Skeletal muscle tissue (tissue), 4 donors: ENCODE results near the gene DMD. TPM values are rescaled to one million over a fixed set of nuclear protein-coding genes. Genes with fewer than 3 reads are reported as not detected.
"Not testable (repeated sequence)": the region's sequence is repeated elsewhere in the genome, so short reads cannot be mapped to it uniquely, and the experiment has no call there.

Experiments used
- H3K27ac ChIP-seq: one replicate; pipeline ENCODE4 v1.7.0; 2013; ENCODE audit warnings: mild to moderate bottlenecking, low read depth, low read length, inconsistent platforms
- H3K27me3 ChIP-seq, 3 donors: one replicate each; pipeline ENCODE4 v1.7.0; 2013; ENCODE audit warnings: low read length in 3 of 3; ENCODE audit not compliant: control insufficient read depth in 3 of 3, insufficient read depth in 3 of 3
- H3K36me3 ChIP-seq, 3 donors: one replicate each; pipeline ENCODE4 v1.7.0; 2013; ENCODE audit warnings: low read length in 3 of 3; ENCODE audit not compliant: control insufficient read depth in 3 of 3, insufficient read depth in 3 of 3
- H3K4me1 ChIP-seq, 3 donors: one replicate each; pipeline ENCODE4 v1.7.0; 2013; ENCODE audit warnings: low read length in 3 of 3, mild to moderate bottlenecking in 3 of 3; ENCODE audit not compliant: control insufficient read depth in 3 of 3, insufficient read depth in 3 of 3
- H3K4me3 ChIP-seq, 3 donors: one replicate each; pipeline ENCODE4 v1.7.0; 2013; ENCODE audit warnings: low read length in 3 of 3
- H3K9ac ChIP-seq, 3 donors: one replicate each; pipeline ENCODE4 v1.7.0; 2013; ENCODE audit warnings: low read length in 3 of 3, mild to moderate bottlenecking in 3 of 3, moderate library complexity in 2 of 3, low read depth in 1 of 3
- H3K9me3 ChIP-seq, 3 donors: one replicate each; pipeline ENCODE4 v1.7.0; 2013; ENCODE audit warnings: low read length in 3 of 3; ENCODE audit not compliant: control insufficient read depth in 3 of 3
- total RNA-seq: library from RNA; depleted of rRNA; stranded (reverse); fragments of >200 nt; gene quantifications from one replicate; pipeline ENCODE4 v1.2.3, GENCODE V29; 2014
- donor health status: Osteomylitis.

DMD gene
- total RNA-seq, 1 donor from 2014 or later: 190 TPM

DNA sequence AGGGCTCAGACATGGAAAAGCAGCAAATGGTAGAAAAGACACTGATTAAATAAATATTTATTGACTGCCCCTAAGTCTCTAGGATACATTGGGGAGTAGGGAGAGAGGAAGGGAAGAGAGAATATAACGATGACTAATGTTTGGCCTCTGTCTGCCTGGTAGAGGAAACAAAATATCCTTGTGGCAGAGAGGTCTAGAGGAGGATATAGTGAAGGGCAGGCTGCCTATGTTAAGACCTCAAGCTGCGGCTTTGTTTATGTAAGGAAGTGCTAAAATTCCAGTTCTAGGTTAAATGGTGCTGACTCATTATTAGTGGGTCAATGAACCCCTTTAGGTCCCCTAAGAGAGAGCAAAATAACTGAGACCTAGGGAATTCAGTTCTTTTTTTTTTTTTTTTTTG is 1712.2 kb downstream of the DMD start:
- Histone ChIP-seq H3K4me3 (no peak overlapping the region), H3K36me3 (no peaks in the 10 kb centered on the region), H3K27me3 (no peaks in the 10 kb centered on the region), H3K9me3 (no peaks in the 10 kb centered on the region), H3K27ac (no peak overlapping the region), H3K4me1 (peaks cover 0 to 7% (median 0%) of the 10 kb centered on the region in 3 donors), H3K9ac (no peak overlapping the region)

DNA sequence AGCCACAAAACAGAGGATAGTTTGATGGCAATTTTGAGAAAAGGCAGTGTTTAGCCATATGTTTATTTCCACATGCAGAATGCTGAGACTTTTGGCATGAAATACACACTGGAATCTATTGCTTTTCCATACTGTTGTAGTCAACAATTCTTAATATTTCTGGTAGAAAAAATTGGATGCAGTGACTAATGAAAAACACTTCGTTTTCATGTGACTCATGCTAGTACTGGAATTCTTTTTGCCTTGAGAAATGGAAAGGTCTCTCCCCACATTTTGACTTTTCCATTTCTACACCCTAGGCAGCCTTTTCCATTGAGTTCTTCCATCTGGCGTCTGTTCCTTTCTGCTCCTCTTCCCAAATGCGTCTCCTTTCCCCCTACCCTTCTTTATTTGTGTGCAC is 1714.3 kb downstream of the DMD start:
- Histone ChIP-seq H3K4me3 (no peak overlapping the region), H3K9ac (no peak overlapping the region), H3K9me3 (no peaks in the 10 kb centered on the region), H3K27ac (no peak overlapping the region), H3K4me1 (peaks cover 0 to 7% (median 0%) of the 10 kb centered on the region in 3 donors), H3K36me3 (no peaks in the 10 kb centered on the region), H3K27me3 (no peaks in the 10 kb centered on the region)

DNA sequence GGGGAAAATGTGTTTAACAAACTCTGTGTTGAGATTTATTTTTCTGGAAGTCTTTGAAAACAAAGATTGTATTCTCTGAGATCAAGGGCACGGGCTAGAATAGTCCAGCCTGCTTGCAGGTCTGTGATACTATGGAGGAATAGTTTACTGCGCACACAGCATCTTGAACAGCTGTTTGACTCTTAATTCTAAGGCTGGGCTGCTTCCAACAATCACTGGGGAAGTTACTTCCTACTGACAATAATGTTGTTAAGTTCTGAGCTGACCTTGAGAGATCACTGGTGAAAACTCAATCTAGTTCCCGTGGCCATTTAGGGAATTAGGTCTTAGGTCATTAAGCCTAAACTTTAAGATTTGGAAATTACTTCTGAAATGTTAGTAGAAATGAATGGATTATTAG is 1723.4 kb downstream of the DMD start:
- H3K27ac ChIP-seq: no peak overlapping the region

GRCh38 chrX:31483336-31483735 is 1728.0 kb downstream of the DMD start:
- Histone ChIP-seq H3K9me3 (no peaks in the 10 kb centered on the region), H3K36me3 (no peaks in the 10 kb centered on the region), H3K4me3 (no peak overlapping the region), H3K9ac (no peak overlapping the region), H3K4me1 (no peaks in the 10 kb centered on the region), H3K27me3 (no peaks in the 10 kb centered on the region), H3K27ac (no peak overlapping the region)

More for the DNA sequence above, 1723.4 kb downstream of the DMD start:
- Histone ChIP-seq H3K9ac (no peak overlapping the region), H3K4me3 (no peak overlapping the region), H3K36me3 (no peaks in the 10 kb centered on the region), H3K9me3 (no peaks in the 10 kb centered on the region), H3K27me3 (no peaks in the 10 kb centered on the region), H3K4me1 (no peaks in the 10 kb centered on the region)

GRCh38 chrX:31480696-31481095 is 1730.7 kb downstream of the DMD start:
- Histone ChIP-seq H3K4me3 (no peak overlapping the region), H3K4me1 (no peaks in the 10 kb centered on the region), H3K27ac (no peak overlapping the region), H3K9ac (no peak overlapping the region), H3K27me3 (no peaks in the 10 kb centered on the region), H3K36me3 (no peaks in the 10 kb centered on the region), H3K9me3 (no peaks in the 10 kb centered on the region)

GRCh38 chrX:31471229-31471628 is 1740.1 kb downstream of the DMD start:
- Histone ChIP-seq H3K4me1 (no peaks in the 10 kb centered on the region), H3K4me3 (no peak overlapping the region), H3K27ac (no peak overlapping the region), H3K27me3 (no peaks in the 10 kb centered on the region), H3K9me3 (no peaks in the 10 kb centered on the region), H3K36me3 (no peaks in the 10 kb centered on the region), H3K9ac (no peak overlapping the region)

GRCh38 chrX:31470753-31471152 is 1740.6 kb downstream of the DMD start:
- H3K9me3 ChIP-seq, H3K27me3 ChIP-seq, H3K4me3 ChIP-seq, H3K4me1 ChIP-seq, H3K9ac ChIP-seq, H3K27ac ChIP-seq, H3K36me3 ChIP-seq: not testable (repeated sequence)

DNA sequence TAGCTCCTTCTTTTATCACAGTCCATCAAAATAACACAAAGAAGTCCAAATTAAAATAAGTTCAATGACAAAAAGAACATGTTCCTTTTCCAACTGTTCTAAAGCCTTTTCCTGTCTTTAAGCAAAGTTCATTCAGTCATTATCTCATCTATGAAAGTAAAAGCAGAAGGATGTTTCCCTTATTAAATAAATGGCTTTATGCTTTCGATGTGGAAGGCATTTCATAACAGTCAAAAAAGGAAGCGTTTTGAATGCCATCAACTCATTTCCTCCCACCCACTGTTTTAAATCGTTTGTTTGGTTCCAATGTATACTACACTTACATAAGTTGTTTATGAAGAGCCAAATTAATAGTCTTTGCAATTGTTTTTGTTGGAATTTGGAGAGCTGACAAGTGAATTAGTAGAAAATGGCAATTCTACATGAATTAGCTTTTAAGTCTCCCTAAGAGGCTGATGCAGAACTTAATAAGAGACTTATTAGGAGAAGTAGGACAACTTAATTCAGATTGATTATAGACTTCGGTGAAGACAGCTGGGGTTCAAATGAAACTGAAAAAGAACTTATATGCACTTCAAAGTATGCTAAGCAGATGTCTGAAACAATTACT is 1746.9 kb downstream of the DMD start:
- Histone ChIP-seq H3K9ac (no peak overlapping the region), H3K27ac (no peak overlapping the region), H3K9me3 (no peaks in the 10 kb centered on the region), H3K36me3 (no peaks in the 10 kb centered on the region), H3K27me3 (no peaks in the 10 kb centered on the region), H3K4me1 (no peaks in the 10 kb centered on the region), H3K4me3 (no peak overlapping the region)

- Histone ChIP-seq H3K4me3 (no peak overlapping the region), H3K27ac (no peak overlapping the region), H3K9me3 (no peaks in the 10 kb centered on the region), H3K9ac (no peak overlapping the region), H3K36me3 (no peaks in the 10 kb centered on the region), H3K4me1 (no peaks in the 10 kb centered on the region), H3K27me3 (no peaks in the 10 kb centered on the region)
Observed at GRCh38 chrX:31461266-31461665, 1750.1 kb downstream of the DMD start.

GRCh38 chrX:31459361-31459760 is 1752.0 kb downstream of the DMD start:
- no peaks in the 10 kb centered on the region for H3K27me3 ChIP-seq
- no peaks in the 10 kb centered on the region for H3K9me3 ChIP-seq
- no peaks in the 10 kb centered on the region for H3K4me1 ChIP-seq
- H3K9ac ChIP-seq: no peak overlapping the region
- H3K27ac ChIP-seq: no peak overlapping the region
- no peaks in the 10 kb centered on the region for H3K36me3 ChIP-seq
- no peak overlapping the region for H3K4me3 ChIP-seq
